GM12878 (cell line): ENCODE measurements around the gene LGALS8. TPM values are rescaled to one million over a fixed set of nuclear protein-coding genes. Genes with fewer than 3 reads are reported as not detected.

ENCODE experiments used
- ATAC-seq: fragments of 200-7000 bp; cut with Tn5 transposase; 3 replicates; pipeline ENCODE4 v1.9.1; 2020; ENCODE audit warnings: mild to moderate bottlenecking, moderate library complexity
- BruUV-seq: library from RNA; stranded (reverse); fragments of 400-500 nt; replicated peaks from 2 replicates; lab custom pipeline; 2021; lab: Mats Ljungman, UMichigan
- CTCF ChIA-PET: fragments of 300-600 bp; sonication (Branson Sonifier 250); formaldehyde crosslinking; extraction: SDS; loops from one replicate; lab custom pipeline; 2021; ENCODE audit warnings: inconsistent platforms; lab: Yijun Ruan, JAX
- POLR2A ChIA-PET: fragments of 350-600 bp; formaldehyde crosslinking; extraction: SDS; loops from one replicate; lab custom pipeline; 2021; ENCODE audit warnings: inconsistent platforms; lab: Charles Lee
- RAD21 ChIA-PET: fragments of 300-600 bp; sonication (Branson Sonifier 250); formaldehyde crosslinking; loops from one replicate; lab custom pipeline; 2023; ENCODE audit warnings: antibody characterized with exemption; ENCODE audit not compliant: unreplicated experiment; lab: Charles Lee
- SMC1A ChIA-PET: fragments of 300-600 bp; sonication (Branson Sonifier 250); formaldehyde crosslinking; loops from one replicate; lab custom pipeline; 2023; ENCODE audit not compliant: unreplicated experiment, uncharacterized antibody; lab: Charles Lee
- DNase-seq: peaks from one replicate; pipeline ENCODE4 v3.0.0-alpha.2; 2011; ENCODE audit warnings: low read depth, low spot score
- FAIRE-seq: peaks from 3 replicates; lab custom pipeline; 2011; peaks lifted over from hg19 to GRCh38; lab: Jason Lieb, UNC
- H2AFZ ChIP-seq: 2 replicates; pipeline ENCODE4 v1.6.0; 2011; ENCODE audit warnings: low read depth, low read length, control low read depth; ENCODE audit not compliant: control insufficient read depth
- H3K27ac ChIP-seq: 2 replicates; pipeline ENCODE4 v1.5.1; 2011; ENCODE audit warnings: control low read depth; ENCODE audit not compliant: control insufficient read depth, insufficient read depth
- H3K27me3 ChIP-seq, 2 experiments: replicated peaks in 1 of 2; 2 replicates each; pipeline versions ENCODE4 v1.6.0 to v1.6.1; 2011; ENCODE audit warnings: low read length in 1 of 2; ENCODE audit not compliant: control insufficient read depth in 2 of 2, insufficient read depth in 2 of 2
- H3K36me3 ChIP-seq, 2 experiments: 2 replicates each; pipeline ENCODE4 v1.5.1; 2011; ENCODE audit warnings: low read length in 1 of 2; ENCODE audit not compliant: control insufficient read depth in 2 of 2, insufficient read depth in 2 of 2
- H3K4me1 ChIP-seq: 2 replicates; pipeline ENCODE4 v1.6.1; 2011; ENCODE audit warnings: mild to moderate bottlenecking, low read length, moderate library complexity, mixed read lengths; ENCODE audit not compliant: control insufficient read depth, insufficient read depth
- H3K4me2 ChIP-seq: 2 replicates; pipeline ENCODE4 v1.6.0; 2011; ENCODE audit warnings: control low read depth; ENCODE audit not compliant: control insufficient read depth, insufficient read depth
- H3K4me3 ChIP-seq: fragments of 200-600 bp; sonication (generic); 2 replicates; pipeline ENCODE4 v1.5.1; 2016
- H3K79me2 ChIP-seq: 2 replicates; pipeline ENCODE4 v1.6.0; 2011; ENCODE audit warnings: low read length; ENCODE audit not compliant: control insufficient read depth, insufficient read depth
- H3K9ac ChIP-seq: 2 replicates; pipeline ENCODE4 v1.8.0; 2011; ENCODE audit warnings: low read length, control low read depth, mixed read lengths; ENCODE audit not compliant: control insufficient read depth, insufficient read depth
- H3K9me3 ChIP-seq: replicated peaks from 3 replicates; pipeline ENCODE4 v1.5.1; 2011; ENCODE audit warnings: mild to moderate bottlenecking, low read length; ENCODE audit not compliant: control insufficient read depth, insufficient read depth
- H4K20me1 ChIP-seq: 2 replicates; pipeline ENCODE4 v1.6.0; 2011; ENCODE audit not compliant: control insufficient read depth, insufficient read depth
- BACH1 ChIP-seq: fragments of 450-650 bp; IDR thresholded peaks from 2 replicates; pipeline ENCODE4 v1.6.1; 2017; ENCODE audit warnings: mild to moderate bottlenecking, borderline replicate concordance
- MEF2A ChIP-seq: IDR thresholded peaks from 2 replicates; pipeline ENCODE4 v1.6.1; 2011; ENCODE audit warnings: low read depth, mild to moderate bottlenecking, low read length, moderate library complexity; ENCODE audit not compliant: insufficient read depth
- MXI1 ChIP-seq: fragments of 150-350 bp; IDR thresholded peaks from 2 replicates; pipeline ENCODE4 v1.6.1; 2011; ENCODE audit warnings: low read depth, mild to moderate bottlenecking, inconsistent platforms, low read length, improper control_type of control experiment
- NFXL1 ChIP-seq: fragments of 450-650 bp; IDR thresholded peaks from 2 replicates; pipeline ENCODE4 v1.6.1; 2017; ENCODE audit warnings: antibody characterized with exemption, mild to moderate bottlenecking, borderline replicate concordance
- RBBP5 ChIP-seq: fragments of 200-600 bp; sonication (generic); conservative IDR thresholded peaks from 2 replicates; pipeline ENCODE4 v1.6.1; 2016
- RUNX3 ChIP-seq: IDR thresholded peaks from 2 replicates; pipeline ENCODE4 v1.6.1; 2012; ENCODE audit warnings: low read length, inconsistent platforms
- SMAD5 ChIP-seq: IDR thresholded peaks from 2 replicates; pipeline ENCODE4 v1.6.1; 2016; ENCODE audit warnings: antibody characterized with exemption, low read depth
- ZNF274 ChIP-seq: IDR thresholded peaks from one replicate; pipeline ENCODE4 v1.8.0; 2011; ENCODE audit not compliant: insufficient read length, insufficient read depth
- WGBS: methylation state at CpG from one replicate; pipeline ENCODE4 v1.1.6; 2016; ENCODE audit warnings: low lambda C conversion rate; ENCODE audit not compliant: insufficient replicate concordance, insufficient coverage; ENCODE audit errors: missing lambda C conversion rate; 5-methylcytosine and 5-hydroxymethylcytosine counted together
- in situ Hi-C: fragments of 300-500 bp; cut with MboI; formaldehyde crosslinking; loops from 9 replicates; pipeline ENCODE4 v1.14.3; 2018; ENCODE audit warnings: mixed read lengths
- intact Hi-C: fragments of 100-400 bp; cut with micrococcal nuclease; formaldehyde crosslinking; loops from one replicate; pipeline ENCODE4 v1.14.2; 2022; ENCODE audit not compliant: unreplicated experiment
- polyA plus RNA-seq, 11 experiments: library from polyadenylated mRNA; depleted of rRNA in 4 of 11; unstranded in 6 of 11; stranded (reverse) in 5 of 11; fragments of >200 nt; fragmentation: Nextera tagmentation in 4 of 11; fragmentation: Illumina TruSeq in 1 of 11; extraction: Ambion mirVana in 4 of 11; extraction: Trizol in 1 of 11; gene quantifications; 1 replicate in 1 of 11; 2 replicates in 10 of 11; pipeline versions ENCODE4 v1.2.1 to v1.2.3, GENCODE V29; 2011 to 2016; ENCODE audit warnings: inconsistent platforms in 2 of 11, missing spikeins in 2 of 11, low read depth in 1 of 11
- total RNA-seq, 4 experiments: library from RNA; depleted of rRNA in 3 of 4; stranded (reverse); fragments of >200 nt in 3 of 4; fragmentation: Illumina TruSeq in 1 of 4; extraction: Trizol in 1 of 4; gene quantifications; 2 replicates each; pipeline versions ENCODE4 v1.2.1 to v1.2.3, GENCODE V29; 2013 to 2021
- TF ChIP-seq, protein P1 (sequence below): IDR thresholded peaks from 2 replicates; pipeline ENCODE4 v1.6.1; 2011; ENCODE audit warnings: borderline replicate concordance, low read depth, mild to moderate bottlenecking, moderate library complexity, mixed read lengths, low read length; ENCODE audit not compliant: insufficient read depth; ENCODE audit errors: extremely low read length

Gene LGALS8
- total and polyA plus RNA-seq, 10 of the 15 experiments (the other 5 are each of a cell fraction or from before 2014, with no cell fraction given) = 15.4 to 86.5 (median 19.2) TPM

DNA sequence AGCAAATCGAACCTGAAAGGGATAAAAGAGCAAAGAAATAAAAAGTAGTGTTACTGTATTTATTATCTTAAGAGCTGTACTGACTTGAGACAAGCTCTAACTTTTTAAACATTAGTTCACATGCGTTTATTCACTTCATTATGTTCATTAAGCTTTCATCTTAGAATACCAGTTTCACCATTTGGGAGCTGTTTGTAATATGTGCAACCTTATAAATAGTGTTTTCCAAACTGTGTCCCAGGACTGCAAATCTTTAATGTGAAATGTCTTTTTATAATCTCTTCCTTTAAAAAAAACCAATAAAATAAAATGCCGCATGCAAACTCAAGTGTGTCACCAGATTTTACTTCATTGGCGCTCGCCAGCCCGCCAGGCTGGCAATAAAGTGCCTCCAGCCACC lies 28.3 kb downstream of the LGALS8 start:
- H3K27me3 ChIP-seq = no peaks in the 10 kb centered on the region
- no peaks in the 10 kb centered on the region for H3K4me1 ChIP-seq
- RAD21 ChIA-PET = no interaction called here
- no peaks in the 10 kb centered on the region for H3K79me2 ChIP-seq
- H3K9me3 ChIP-seq = no peaks in the 10 kb centered on the region
- no TSS peak for BruUV-seq
- H3K9ac ChIP-seq = no peak overlapping the region
- H3K36me3 ChIP-seq = peaks cover 22 to 63% of the 10 kb centered on the region in 2 experiments
- H3K4me3 ChIP-seq = no peak overlapping the region
- no peak overlapping the region for H3K4me2 ChIP-seq
- SMC1A ChIA-PET = interaction anchor here (0.6 kb wide), 1 partner anchor 14 kb away, joined by 4 read pairs; no protein-coding TSS in a partner anchor
- H4K20me1 ChIP-seq = no peaks in the 10 kb centered on the region
- ATAC-seq = no peak
- CTCF ChIA-PET = interaction anchor here (1.4 kb wide), 2 partner anchors 18 to 50 kb away, joined by 4 to 5 read pairs; no protein-coding TSS in a partner anchor
- DNase-seq = no peak
- no peak for FAIRE-seq
- TF ChIP-seq ZNF274 (no peak), SMAD5 (no peak), NFXL1 (no peak), MXI1 (no peak), MEF2A (no peak), BACH1 (no peak), RBBP5 (no peak), RUNX3 (no peak)
- TF ChIP-seq, protein P1, sequence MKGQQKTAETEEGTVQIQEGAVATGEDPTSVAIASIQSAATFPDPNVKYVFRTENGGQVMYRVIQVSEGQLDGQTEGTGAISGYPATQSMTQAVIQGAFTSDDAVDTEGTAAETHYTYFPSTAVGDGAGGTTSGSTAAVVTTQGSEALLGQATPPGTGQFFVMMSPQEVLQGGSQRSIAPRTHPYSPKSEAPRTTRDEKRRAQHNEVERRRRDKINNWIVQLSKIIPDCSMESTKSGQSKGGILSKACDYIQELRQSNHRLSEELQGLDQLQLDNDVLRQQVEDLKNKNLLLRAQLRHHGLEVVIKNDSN = no peak
- intact Hi-C loops (no loop called here), in situ Hi-C loops (no loop called here)
- 81% methylated on average over 6 of the region's 6 CpGs for WGBS
- POLR2A ChIA-PET = no interaction called here
- no peak overlapping the region for H2AFZ ChIP-seq
- no peak overlapping the region for H3K27ac ChIP-seq
